NCI-H1417 treated with DMSO at 0.1 percent for 48 hours (cell line): ENCODE data around the gene CCDC51.
"Not testable (repeated sequence)": the region's sequence is repeated elsewhere in the genome, so short reads cannot be mapped to it uniquely, and the experiment has no call there.

Experiments
- DNase-seq: peaks from one replicate; lab custom pipeline; 2025; lab: John Stamatoyannopoulos, UW

CCDC51 gene

GRCh38 chr3:48439820-48440589, at the start of gene CCDC51, which contains the start of gene TMA7:
CCDC51 (minus strand) TSS chr3:48440119; CDS start chr3:48435128, 4,991 bp downstream.
TMA7 (plus strand) TSS chr3:48440257; CDS start chr3:48440297, 40 bp downstream.
- peak; percentile 77 for DNase-seq

- DNase-seq: no peak
These were observed 47.0 kb upstream of the CCDC51 start for GRCh38 chr3:48486952-48487351.

GRCh38 chr3:48482822-48483221, 42.9 kb upstream of the CCDC51 start:
- DNase-seq: not testable (repeated sequence)

GRCh38 chr3:48480891-48481290, 41.0 kb upstream of the CCDC51 start:
- DNase-seq: not testable (repeated sequence)

GRCh38 chr3:48478626-48479555, 39.0 kb upstream of the CCDC51 start:
- DNase-seq: no peak

GRCh38 chr3:48477959-48478520, 38.1 kb upstream of the CCDC51 start:
- DNase-seq: no peak

GRCh38 chr3:48476426-48477053, 36.6 kb upstream of the CCDC51 start:
- no peak for DNase-seq

GRCh38 chr3:48475188-48475587, 35.3 kb upstream of the CCDC51 start:
- DNase-seq: no peak

GRCh38 chr3:48474619-48475018, 34.7 kb upstream of the CCDC51 start:
- DNase-seq: no peak

GRCh38 chr3:48474031-48474430, 34.1 kb upstream of the CCDC51 start:
- DNase-seq: not testable (repeated sequence)

GRCh38 chr3:48473617-48473952, 33.7 kb upstream of the CCDC51 start:
- no peak for DNase-seq

- no peak for DNase-seq
These were observed 33.2 kb upstream of the CCDC51 start for GRCh38 chr3:48472923-48473616.

GRCh38 chr3:48472673-48472922, 32.7 kb upstream of the CCDC51 start:
- no peak for DNase-seq

GRCh38 chr3:48470286-48470685, 30.4 kb upstream of the CCDC51 start:
- DNase-seq: no peak

- no peak for DNase-seq
These were observed 29.4 kb upstream of the CCDC51 start for GRCh38 chr3:48469046-48469915.

- DNase-seq: no peak
These were observed 28.4 kb upstream of the CCDC51 start for GRCh38 chr3:48468329-48468731.

GRCh38 chr3:48467473-48468267, 27.8 kb upstream of the CCDC51 start:
- DNase-seq: no peak

- DNase-seq: no peak
These were observed 27.2 kb upstream of the CCDC51 start for GRCh38 chr3:48467110-48467454.

GRCh38 chr3:48466386-48467109, 26.6 kb upstream of the CCDC51 start:
- no peak for DNase-seq
